Measurements from ENCODE around the gene ANKRD28. TPM values are rescaled to one million over a fixed set of nuclear protein-coding genes. Genes with fewer than 3 reads are reported as not detected.
"Not testable (repeated sequence)": the region's sequence is repeated elsewhere in the genome, so short reads cannot be mapped to it uniquely, and the experiment has no call there.

Gene ANKRD28
- total RNA-seq, 2 donors from 2014 or later: 22.1 to 43.0 TPM

- Mint-ChIP-seq H3K27ac (no peak overlapping the region), H3K9me3 (no peaks in the 10 kb centered on the region), H3K36me3 (peaks cover 0 to 16% of the 10 kb centered on the region in 2 donors)
- ATAC-seq: no peak
- no peak for DNase-seq (ENCODE audit: low spot score in 2 of 2)
Observed at GRCh38 chr3:15756505-15756904, 41.3 kb downstream of the ANKRD28 start.

GRCh38 chr3:15755780-15756179 lies 42.0 kb downstream of the ANKRD28 start:
- no peak for ATAC-seq
- Mint-ChIP-seq H3K27ac (no peak overlapping the region), H3K36me3 (peaks cover 0 to 16% of the 10 kb centered on the region in 2 donors), H3K9me3 (no peaks in the 10 kb centered on the region)
- no peak for DNase-seq (ENCODE audit: low spot score in 2 of 2)

GRCh38 chr3:15755181-15755580 lies 42.6 kb downstream of the ANKRD28 start:
- Mint-ChIP-seq H3K9me3 (no peaks in the 10 kb centered on the region), H3K27ac (no peak overlapping the region), H3K36me3 (peaks cover 0 to 16% of the 10 kb centered on the region in 2 donors)
- DNase-seq (ENCODE audit: low spot score in 2 of 2): no peak
- ATAC-seq: no peak

- Mint-ChIP-seq H3K27ac (no peak overlapping the region), H3K36me3 (peaks cover 6 to 17% of the 10 kb centered on the region in 2 donors), H3K9me3 (peaks cover 0 to 4% of the 10 kb centered on the region in 2 donors)
- ATAC-seq (no peak), DNase-seq (ENCODE audit: low spot score in 2 of 2) (no peak)
Observed at GRCh38 chr3:15754047-15754446, 43.7 kb downstream of the ANKRD28 start.

GRCh38 chr3:15753056-15753710 lies 44.6 kb downstream of the ANKRD28 start:
- ATAC-seq (no peak), DNase-seq (ENCODE audit: low spot score in 2 of 2) (no peak)
- H3K36me3 Mint-ChIP-seq: peaks cover 6 to 24% of the 10 kb centered on the region in 2 donors
- H3K27ac Mint-ChIP-seq: no peak overlapping the region
- peaks cover 0 to 4% of the 10 kb centered on the region in 2 donors for H3K9me3 Mint-ChIP-seq

GRCh38 chr3:15750879-15751278 lies 46.9 kb downstream of the ANKRD28 start:
- peaks cover 23 to 42% of the 10 kb centered on the region in 2 donors for H3K36me3 Mint-ChIP-seq
- H3K27ac Mint-ChIP-seq: no peak overlapping the region
- DNase-seq (ENCODE audit: low spot score in 2 of 2) (no peak), ATAC-seq (no peak)
- peaks cover 0 to 10% of the 10 kb centered on the region in 2 donors for H3K9me3 Mint-ChIP-seq

GRCh38 chr3:15750143-15750542 lies 47.6 kb downstream of the ANKRD28 start:
- H3K27ac Mint-ChIP-seq: no peak overlapping the region

GRCh38 chr3:15745896-15746295 lies 51.9 kb downstream of the ANKRD28 start:
- peak overlapping the region; percentile 47 to 78 for H3K27ac Mint-ChIP-seq
- H3K36me3 Mint-ChIP-seq: peaks cover 44 to 65% of the 10 kb centered on the region in 2 donors
- peak; percentile 50 to 91 for ATAC-seq
- H3K9me3 Mint-ChIP-seq: peaks cover 16 to 34% of the 10 kb centered on the region in 2 donors
- not testable (repeated sequence) for DNase-seq (ENCODE audit: low spot score in 2 of 2)

More at GRCh38 chr3:15750143-15750542, 47.6 kb downstream of the ANKRD28 start:
- Mint-ChIP-seq H3K9me3 (peaks cover 1 to 16% of the 10 kb centered on the region in 2 donors), H3K36me3 (peaks cover 24 to 49% of the 10 kb centered on the region in 2 donors)
- ATAC-seq (no peak), DNase-seq (ENCODE audit: low spot score in 2 of 2) (no peak)

GRCh38 chr3:15744176-15744575 lies 53.6 kb downstream of the ANKRD28 start:
- peaks cover 23 to 30% of the 10 kb centered on the region in 2 donors for H3K9me3 Mint-ChIP-seq
- DNase-seq (ENCODE audit: low spot score in 2 of 2): no peak
- no peak for ATAC-seq
- peaks cover 52 to 74% of the 10 kb centered on the region in 2 donors for H3K36me3 Mint-ChIP-seq
- no peak overlapping the region for H3K27ac Mint-ChIP-seq

- no peak for DNase-seq (ENCODE audit: low spot score in 2 of 2)
- ATAC-seq: no peak
- H3K27ac Mint-ChIP-seq: peak overlapping the region in 1 of 2 donors; percentile 93
- H3K36me3 Mint-ChIP-seq: peaks cover 58 to 76% of the 10 kb centered on the region in 2 donors
- peaks cover 23 to 30% of the 10 kb centered on the region in 2 donors for H3K9me3 Mint-ChIP-seq
Observed at GRCh38 chr3:15743587-15744009, 54.2 kb downstream of the ANKRD28 start.

GRCh38 chr3:15742236-15742635 lies 55.5 kb downstream of the ANKRD28 start:
- H3K9me3 Mint-ChIP-seq: peaks cover 27 to 30% of the 10 kb centered on the region in 2 donors
- H3K36me3 Mint-ChIP-seq: peaks cover 60 to 71% of the 10 kb centered on the region in 2 donors
- not testable (repeated sequence) for ATAC-seq; H3K27ac Mint-ChIP-seq; DNase-seq (ENCODE audit: low spot score in 2 of 2)

- H3K9me3 Mint-ChIP-seq: peaks cover 16 to 21% of the 10 kb centered on the region in 2 donors
- H3K27ac Mint-ChIP-seq; ATAC-seq; DNase-seq (ENCODE audit: low spot score in 2 of 2): not testable (repeated sequence)
- peaks cover 42 to 44% of the 10 kb centered on the region in 2 donors for H3K36me3 Mint-ChIP-seq
Observed at GRCh38 chr3:15738616-15739005, 59.2 kb downstream of the ANKRD28 start.

GRCh38 chr3:15731024-15731423 lies 66.8 kb downstream of the ANKRD28 start:
- peaks cover 10 to 15% of the 10 kb centered on the region in 2 donors for H3K36me3 Mint-ChIP-seq
- ATAC-seq: no peak

GRCh38 chr3:15728766-15729165 lies 69.0 kb downstream of the ANKRD28 start:
- no peak for ATAC-seq
- Mint-ChIP-seq H3K36me3 (peaks cover 10 to 15% of the 10 kb centered on the region in 2 donors), H3K9me3 (no peaks in the 10 kb centered on the region), H3K27ac (no peak overlapping the region)
- DNase-seq (ENCODE audit: low spot score in 2 of 2): no peak

More at GRCh38 chr3:15731024-15731423, 66.8 kb downstream of the ANKRD28 start:
- DNase-seq (ENCODE audit: low spot score in 2 of 2): no peak
- Mint-ChIP-seq H3K9me3 (no peaks in the 10 kb centered on the region), H3K27ac (no peak overlapping the region)

GRCh38 chr3:15726881-15727280 lies 70.9 kb downstream of the ANKRD28 start:
- no peak for DNase-seq (ENCODE audit: low spot score in 2 of 2)
- Mint-ChIP-seq H3K9me3 (no peaks in the 10 kb centered on the region), H3K36me3 (peaks cover 1 to 13% of the 10 kb centered on the region in 2 donors), H3K27ac (no peak overlapping the region)
- ATAC-seq: no peak

- no peak for DNase-seq (ENCODE audit: low spot score in 2 of 2)
- Mint-ChIP-seq H3K9me3 (no peaks in the 10 kb centered on the region), H3K27ac (peak overlapping the region; percentile 30 to 63), H3K36me3 (peaks cover 0 to 13% of the 10 kb centered on the region in 2 donors)
- ATAC-seq: peak; percentile 55 to 73
Observed at GRCh38 chr3:15726043-15726442, 71.7 kb downstream of the ANKRD28 start.

- no peaks in the 10 kb centered on the region for H3K9me3 Mint-ChIP-seq
- no peak for ATAC-seq
- no peak for DNase-seq (ENCODE audit: low spot score in 2 of 2)
- peaks cover 12 to 26% of the 10 kb centered on the region in 2 donors for H3K36me3 Mint-ChIP-seq
- H3K27ac Mint-ChIP-seq: no peak overlapping the region
Observed at GRCh38 chr3:15724446-15724845, 73.3 kb downstream of the ANKRD28 start.

- no peak for ATAC-seq
- DNase-seq (ENCODE audit: low spot score in 2 of 2): no peak
- H3K9me3 Mint-ChIP-seq: no peaks in the 10 kb centered on the region
- peaks cover 12 to 18% of the 10 kb centered on the region in 2 donors for H3K36me3 Mint-ChIP-seq
- H3K27ac Mint-ChIP-seq: no peak overlapping the region
Observed at GRCh38 chr3:15723624-15723884, 74.2 kb downstream of the ANKRD28 start.

Data from activated naive CD4-positive, alpha-beta T cell treated with anti-CD3 and anti-CD28 coated beads, Interleukin-2, amount 50 U/mL, for 72 hours (primary cell).